ENCODE results near the gene TRIM54. TPM values are rescaled to one million over a fixed set of nuclear protein-coding genes. Genes with fewer than 3 reads are reported as not detected.

The TRIM54 gene
- total RNA-seq, 1 donor from 2014 or later, result not detected

GRCh38 chr2:27320958-27321543 lies 38.8 kb downstream of the TRIM54 start:
- Histone ChIP-seq H3K27me3 (ENCODE audit: control insufficient read depth, insufficient read depth, low read length) (no peaks in the 10 kb centered on the region), H3K4me3 (ENCODE audit: low read depth, low read length) (no peak overlapping the region), H3K36me3 (ENCODE audit: control insufficient read depth, insufficient read depth, low read length) (no peaks in the 10 kb centered on the region)
- TF ChIP-seq CTCF (IDR thresholded peaks at IDR 0.05; ENCODE audit: insufficient read depth, low read length, severe bottlenecking), result peak; percentile 66
- DNase-seq (ENCODE audit: low read depth) (peak; percentile 98), FAIRE-seq (no peak)

GRCh38 chr2:27322301-27322765 lies 40.1 kb downstream of the TRIM54 start:
- no peak for FAIRE-seq
- no peaks in the 10 kb centered on the region for H3K27me3 ChIP-seq (ENCODE audit: control insufficient read depth, insufficient read depth, low read length)
- peak; percentile 15 for DNase-seq (ENCODE audit: low read depth)
- peak overlapping the region; percentile 90 for H3K4me3 ChIP-seq (ENCODE audit: low read depth, low read length)
- TF ChIP-seq CTCF (IDR thresholded peaks at IDR 0.05; ENCODE audit: insufficient read depth, low read length, severe bottlenecking), result no peak
- H3K36me3 ChIP-seq (ENCODE audit: control insufficient read depth, insufficient read depth, low read length), result peaks cover 10% of the 10 kb centered on the region

- DNase-seq (ENCODE audit: low read depth) (peak; percentile 87), FAIRE-seq (no peak)
- Histone ChIP-seq H3K27me3 (ENCODE audit: control insufficient read depth, insufficient read depth, low read length) (no peaks in the 10 kb centered on the region), H3K36me3 (ENCODE audit: control insufficient read depth, insufficient read depth, low read length) (peaks cover 11% of the 10 kb centered on the region), H3K4me3 (ENCODE audit: low read depth, low read length) (peak within 1 kb of the TSS; percentile 90)
- no peak for TF ChIP-seq CTCF (IDR thresholded peaks at IDR 0.05; ENCODE audit: insufficient read depth, low read length, severe bottlenecking)
These were observed 40.8 kb downstream of the TRIM54 start, which contains the start of gene MPV17 for GRCh38 chr2:27322766-27323595. TSS of gene MPV17 (minus strand) at chr2:27323097. CDS start at chr2:27322517, 580 bp downstream.

GRCh38 chr2:27323596-27324285 lies 41.5 kb downstream of the TRIM54 start:
- FAIRE-seq, result no peak
- Histone ChIP-seq H3K4me3 (ENCODE audit: low read depth, low read length) (peak overlapping the region; percentile 90), H3K36me3 (ENCODE audit: control insufficient read depth, insufficient read depth, low read length) (peaks cover 13% of the 10 kb centered on the region), H3K27me3 (ENCODE audit: control insufficient read depth, insufficient read depth, low read length) (no peaks in the 10 kb centered on the region)
- TF ChIP-seq CTCF (IDR thresholded peaks at IDR 0.05; ENCODE audit: insufficient read depth, low read length, severe bottlenecking), result no peak
- DNase-seq (ENCODE audit: low read depth), result peak; percentile 53

- TF ChIP-seq CTCF (IDR thresholded peaks at IDR 0.05; ENCODE audit: insufficient read depth, low read length, severe bottlenecking), result no peak
- Histone ChIP-seq H3K27me3 (ENCODE audit: control insufficient read depth, insufficient read depth, low read length) (no peaks in the 10 kb centered on the region), H3K36me3 (ENCODE audit: control insufficient read depth, insufficient read depth, low read length) (peaks cover 18% of the 10 kb centered on the region), H3K4me3 (ENCODE audit: low read depth, low read length) (no peak overlapping the region)
- FAIRE-seq (no peak), DNase-seq (ENCODE audit: low read depth) (no peak)
These were observed 42.5 kb downstream of the TRIM54 start for GRCh38 chr2:27324720-27325119.

Data from bronchial epithelial cell (primary cell).